Spleen (tissue), 7 donors: ENCODE data around the gene BUD31.

Experiments
- CTCF ChIP-seq, 11 experiments: fragments of 200-600 bp in 7 of 11; fragments of 450-650 bp in 4 of 11; sonication (generic) in 4 of 11; IDR thresholded peaks in 8 of 11; conservative IDR thresholded peaks in 3 of 11; 1 replicate in 7 of 11; 2 replicates in 4 of 11; pipeline versions ENCODE4 v1.4.0 to v1.8.0; 2016 to 2021; ENCODE audit warnings: antibody characterized with exemption in 11 of 11, inconsistent platforms in 4 of 11, mild to moderate bottlenecking in 1 of 11
- POLR2A ChIP-seq, 3 donors: fragments of 450-650 bp; IDR thresholded peaks; one replicate each; pipeline ENCODE4 v1.5.1; 2017; ENCODE audit warnings: antibody characterized with exemption in 3 of 3, mild to moderate bottlenecking in 1 of 3
- POLR2AphosphoS5 ChIP-seq, 3 donors: sonication (generic); formaldehyde crosslinking; IDR thresholded peaks; one replicate each; pipeline ENCODE4 v1.5.1; 2017; ENCODE audit warnings: antibody characterized with exemption in 3 of 3
- donor health status: DM: no; HTN: no; CAD: no; lungs with moderate emphysema.
- donor health status: DM: no; HTN: no; CAD: no.
- donor health status: DM: no; HTN: no; CAD: no.

GRCh38 chr7:99447943-99448342 lies 39.2 kb downstream of the BUD31 start:
- no peak for TF ChIP-seq POLR2AphosphoS5 (IDR thresholded peaks at IDR 0.05)
- TF ChIP-seq POLR2A (IDR thresholded peaks at IDR 0.05) = no peak
- peak in 1 of 11 experiments; percentile 13 for TF ChIP-seq CTCF (IDR thresholded peaks at IDR 0.05 in 8 of 11, conservative IDR thresholded peaks at IDR 0.05 in 3 of 11)
